ENCODE results near the gene UQCC2. TPM values are rescaled to one million over a fixed set of nuclear protein-coding genes. Genes with fewer than 3 reads are reported as not detected.

The UQCC2 gene
- total and polyA plus RNA-seq, 2 of the 4 experiments (the other 2 are of a cell fraction), result 13.8 to 34.5 TPM

DNA sequence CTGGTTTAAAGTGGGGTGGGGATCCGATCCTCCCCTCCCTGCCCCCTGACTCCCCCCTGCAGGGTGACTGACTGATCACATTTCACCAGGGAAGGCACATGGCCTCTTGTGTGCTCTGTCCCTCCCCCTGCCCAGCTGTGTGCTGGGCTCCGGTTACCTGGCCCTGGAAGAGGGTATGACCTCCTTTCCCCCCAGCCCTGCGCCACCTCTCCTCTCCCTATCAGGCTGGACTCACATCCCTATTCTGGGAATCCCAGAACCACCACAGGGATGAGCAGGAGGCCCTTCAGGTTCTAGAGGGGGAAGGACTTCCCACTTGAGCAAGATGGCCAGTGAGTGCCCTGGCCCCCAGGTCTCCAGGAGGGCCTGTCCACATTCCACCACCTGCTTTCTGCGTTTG lies 37.3 kb upstream of the UQCC2 start:
- intact Hi-C loops (cut with micrococcal nuclease), result no loop called here
- H3K27ac ChIP-seq (ENCODE audit: insufficient read depth, low read length), result no peak overlapping the region
- H3K79me1 ChIP-seq (ENCODE audit: low read depth in 1 of 2, low read length in 2 of 2), result no peaks in the 10 kb centered on the region; a peak in 1 of 4 replicates
- no TSS peak for BruUV-seq (replicated peaks)
- no peak overlapping the region for H3K4me2 ChIP-seq (ENCODE audit: low read depth, low read length)
- no peak overlapping the region for H2AK5ac ChIP-seq (ENCODE audit: low read depth, low read length)
- H3K9me1 ChIP-seq (ENCODE audit: insufficient read depth, low read length), result peaks cover 10% of the 10 kb centered on the region
- no CpG with 5 or more reads among the region's 4 CpGs for WGBS, 2 experiments (ENCODE audit: extremely low coverage in 2 of 2, insufficient read length in 1 of 2)
- peaks cover 42% of the 10 kb centered on the region for H3K4me1 ChIP-seq (ENCODE audit: control insufficient read depth, insufficient read depth, low read length)
- H2AFZ ChIP-seq (replicated peaks; ENCODE audit: low read length, poor library complexity), result no peak overlapping the region
- TF ChIP-seq, protein P1, sequence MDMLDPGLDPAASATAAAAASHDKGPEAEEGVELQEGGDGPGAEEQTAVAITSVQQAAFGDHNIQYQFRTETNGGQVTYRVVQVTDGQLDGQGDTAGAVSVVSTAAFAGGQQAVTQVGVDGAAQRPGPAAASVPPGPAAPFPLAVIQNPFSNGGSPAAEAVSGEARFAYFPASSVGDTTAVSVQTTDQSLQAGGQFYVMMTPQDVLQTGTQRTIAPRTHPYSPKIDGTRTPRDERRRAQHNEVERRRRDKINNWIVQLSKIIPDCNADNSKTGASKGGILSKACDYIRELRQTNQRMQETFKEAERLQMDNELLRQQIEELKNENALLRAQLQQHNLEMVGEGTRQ (IDR thresholded peaks at IDR 0.05; ENCODE audit: low read depth, low read length), result no peak
- TF ChIP-seq CEBPB (IDR thresholded peaks at IDR 0.05; ENCODE audit: low read depth, low read length), result no peak
- no peak for TF ChIP-seq RFX5 (IDR thresholded peaks at IDR 0.05; ENCODE audit: low read depth, low read length)
- TF ChIP-seq BHLHE40 (IDR thresholded peaks at IDR 0.05; ENCODE audit: low read depth, low read length), result no peak
- no peak for TF ChIP-seq SMC3 (IDR thresholded peaks at IDR 0.05; ENCODE audit: low read depth, low read length)
- no peak for TF ChIP-seq NFE2L2 (IDR thresholded peaks at IDR 0.05; ENCODE audit: low read depth, low read length)
- TF ChIP-seq FOS (IDR thresholded peaks at IDR 0.05; ENCODE audit: low read depth, low read length), result no peak
- TF ChIP-seq, protein P2, sequence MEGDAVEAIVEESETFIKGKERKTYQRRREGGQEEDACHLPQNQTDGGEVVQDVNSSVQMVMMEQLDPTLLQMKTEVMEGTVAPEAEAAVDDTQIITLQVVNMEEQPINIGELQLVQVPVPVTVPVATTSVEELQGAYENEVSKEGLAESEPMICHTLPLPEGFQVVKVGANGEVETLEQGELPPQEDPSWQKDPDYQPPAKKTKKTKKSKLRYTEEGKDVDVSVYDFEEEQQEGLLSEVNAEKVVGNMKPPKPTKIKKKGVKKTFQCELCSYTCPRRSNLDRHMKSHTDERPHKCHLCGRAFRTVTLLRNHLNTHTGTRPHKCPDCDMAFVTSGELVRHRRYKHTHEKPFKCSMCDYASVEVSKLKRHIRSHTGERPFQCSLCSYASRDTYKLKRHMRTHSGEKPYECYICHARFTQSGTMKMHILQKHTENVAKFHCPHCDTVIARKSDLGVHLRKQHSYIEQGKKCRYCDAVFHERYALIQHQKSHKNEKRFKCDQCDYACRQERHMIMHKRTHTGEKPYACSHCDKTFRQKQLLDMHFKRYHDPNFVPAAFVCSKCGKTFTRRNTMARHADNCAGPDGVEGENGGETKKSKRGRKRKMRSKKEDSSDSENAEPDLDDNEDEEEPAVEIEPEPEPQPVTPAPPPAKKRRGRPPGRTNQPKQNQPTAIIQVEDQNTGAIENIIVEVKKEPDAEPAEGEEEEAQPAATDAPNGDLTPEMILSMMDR (conservative IDR thresholded peaks at IDR 0.05; ENCODE audit: low read depth, low read length), result no peak
- H4K5ac ChIP-seq (ENCODE audit: low read depth, low read length), result no peak overlapping the region
- no peak overlapping the region for H3K4ac ChIP-seq (ENCODE audit: low read depth, low read length)
- H3K36me3 ChIP-seq (ENCODE audit: control insufficient read depth, insufficient read depth, low read length), result no peaks in the 10 kb centered on the region
- H4K20me1 ChIP-seq (ENCODE audit: insufficient read depth, low read length), result peaks cover 3% of the 10 kb centered on the region; the same call in 1 of the 2 replicates
- H2AK9ac ChIP-seq (replicated peaks; ENCODE audit: low read depth, low read length, poor library complexity), result peak overlapping the region; percentile 9
- no peak overlapping the region for H2BK15ac ChIP-seq (ENCODE audit: low read depth, low read length)
- H2BK120ac ChIP-seq (ENCODE audit: low read depth, low read length), result no peak overlapping the region
- no peak overlapping the region for H3K4me3 ChIP-seq (ENCODE audit: insufficient read depth, low read depth, low read length)
- H2BK5ac ChIP-seq (ENCODE audit: low read depth, low read length, poor library complexity, severe bottlenecking), result no peak overlapping the region
- H4K91ac ChIP-seq (ENCODE audit: insufficient read depth, low read depth, low read length), result no peak overlapping the region
- no peak overlapping the region for H2BK20ac ChIP-seq (ENCODE audit: low read depth, low read length)
- in situ Hi-C loops (cut with MboI; ENCODE audit: low sequenced_read_pairs), result no loop called here
- H3K23ac ChIP-seq (ENCODE audit: low read depth, low read length), result no peak overlapping the region
- H3K18ac ChIP-seq (ENCODE audit: low read depth, low read length), result no peak overlapping the region
- no peak for DNase-seq
- POLR2A ChIA-PET (ENCODE audit: unreplicated experiment), result no interaction called here
- no peak overlapping the region for H3K9ac ChIP-seq (ENCODE audit: low read depth, low read length)
- CTCF ChIA-PET, result interaction anchor here (2.5 kb wide), 1 partner anchor 22 kb away, joined by 10 read pairs; no protein-coding TSS in a partner anchor
- no peak for ATAC-seq (ENCODE audit: low read depth)
- H3K27me3 ChIP-seq (ENCODE audit: control insufficient read depth, insufficient read depth, low read length), result no peaks in the 10 kb centered on the region
- dilution Hi-C loops (cut with HindIII; ENCODE audit: low sequenced_read_pairs, unreplicated experiment), result no loop called here
- no peaks in the 10 kb centered on the region for H3K9me3 ChIP-seq (ENCODE audit: control insufficient read depth, insufficient read depth, low read length)
- no peak overlapping the region for H4K8ac ChIP-seq (ENCODE audit: low read depth in 2 of 2, low read length in 2 of 2)
- no peak overlapping the region for H3K14ac ChIP-seq (replicated peaks; ENCODE audit: low read depth, low read length)
- H3K56ac ChIP-seq (ENCODE audit: extremely low read depth, insufficient read depth, low read length), result no peak overlapping the region

Measured in IMR-90 (cell line).